GM21786 (cell line): Measurements from ENCODE around the gene UNC13D.
A peak's percentile ranks its signal among the peaks of the same experiment; 100 is the strongest.
"Not testable (repeated sequence)": the region's sequence is repeated elsewhere in the genome, so short reads cannot be mapped to it uniquely, and the experiment has no call there.

Experiments
- ATAC-seq: cut with Tn5 transposase; IDR thresholded peaks from one replicate; pipeline ENCODE4 v1.9.1; 2021; ENCODE audit not compliant: unreplicated experiment

Gene UNC13D

DNA sequence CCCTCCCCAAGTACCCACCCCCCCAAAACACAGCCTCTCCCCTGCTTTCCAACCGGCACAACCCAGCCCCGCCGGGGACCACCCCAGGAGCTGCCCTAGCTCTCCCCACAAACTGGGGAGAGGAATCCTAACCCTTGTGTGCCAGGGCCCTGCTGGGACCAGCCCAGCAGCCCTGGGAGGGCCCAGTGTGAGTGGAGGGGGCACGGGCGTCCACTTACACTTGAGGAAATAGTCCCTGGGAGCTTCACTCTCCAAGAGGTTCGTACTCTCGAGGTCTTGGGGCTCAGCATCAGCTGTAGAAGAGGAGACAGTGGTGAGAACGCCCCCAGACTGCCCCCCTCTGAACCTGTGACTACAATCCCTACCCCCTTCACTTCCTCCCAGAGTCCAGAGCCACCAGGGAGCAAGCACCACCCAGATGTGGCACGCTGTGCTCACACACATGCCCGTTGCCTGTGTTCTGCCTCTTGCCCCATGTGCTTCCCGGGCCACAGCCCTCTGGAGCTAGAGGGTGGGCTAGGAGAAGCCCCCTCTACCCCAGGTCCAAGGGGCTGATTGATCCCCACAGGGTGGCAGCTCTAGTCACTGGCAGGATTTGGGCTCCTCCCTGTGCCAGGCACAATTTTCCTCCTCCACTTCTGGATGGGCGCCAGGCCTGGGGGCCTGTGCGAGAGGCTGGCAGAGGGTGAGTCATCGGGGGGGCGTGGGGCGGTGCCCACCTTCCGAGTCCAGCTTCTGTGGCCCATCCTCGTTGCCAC lies 31.2 kb upstream of the UNC13D start:
- ATAC-seq: no peak

DNA sequence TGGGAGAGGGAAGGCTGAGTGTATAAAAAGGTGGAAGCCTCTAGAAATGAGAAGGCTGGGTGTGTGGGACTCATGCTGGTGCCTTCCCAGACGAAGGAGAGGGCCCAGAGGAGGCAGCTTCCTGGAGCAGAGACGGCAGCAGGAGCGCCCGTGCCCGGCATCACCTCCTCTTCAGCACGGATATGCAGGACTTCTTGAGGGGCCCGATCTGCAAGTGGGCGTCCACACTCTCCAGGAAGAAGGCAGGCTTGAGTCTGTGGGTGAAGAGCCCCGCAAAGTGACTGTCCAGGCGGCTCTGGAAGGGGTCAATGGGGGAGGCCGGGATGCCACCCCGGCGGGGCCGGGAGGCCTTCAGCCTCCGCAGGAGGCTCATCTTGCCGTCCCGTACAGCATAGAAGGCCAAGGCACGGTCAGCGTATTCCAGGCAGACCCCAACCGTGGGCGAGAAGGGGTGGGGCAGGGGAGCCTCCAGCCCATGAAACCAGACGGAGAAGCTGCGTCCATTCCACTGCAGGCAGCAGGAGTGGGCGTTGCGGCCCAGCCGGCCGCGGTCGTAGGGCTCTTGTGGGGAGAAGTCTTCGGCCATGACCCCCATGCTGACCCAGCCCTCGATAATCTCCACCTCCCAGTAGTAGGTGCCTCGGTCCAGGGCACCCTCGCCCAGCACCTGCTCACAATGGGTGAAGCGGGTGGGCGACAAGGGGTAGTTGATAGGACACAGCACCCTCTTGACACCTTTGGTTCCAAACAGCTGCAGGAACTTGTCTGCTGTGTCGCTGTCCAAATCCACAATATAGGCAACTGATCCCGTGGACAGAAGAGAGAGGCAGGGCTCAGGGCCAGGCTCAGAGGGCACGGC lies 30.3 kb upstream of the UNC13D start:
- ATAC-seq: no peak

DNA sequence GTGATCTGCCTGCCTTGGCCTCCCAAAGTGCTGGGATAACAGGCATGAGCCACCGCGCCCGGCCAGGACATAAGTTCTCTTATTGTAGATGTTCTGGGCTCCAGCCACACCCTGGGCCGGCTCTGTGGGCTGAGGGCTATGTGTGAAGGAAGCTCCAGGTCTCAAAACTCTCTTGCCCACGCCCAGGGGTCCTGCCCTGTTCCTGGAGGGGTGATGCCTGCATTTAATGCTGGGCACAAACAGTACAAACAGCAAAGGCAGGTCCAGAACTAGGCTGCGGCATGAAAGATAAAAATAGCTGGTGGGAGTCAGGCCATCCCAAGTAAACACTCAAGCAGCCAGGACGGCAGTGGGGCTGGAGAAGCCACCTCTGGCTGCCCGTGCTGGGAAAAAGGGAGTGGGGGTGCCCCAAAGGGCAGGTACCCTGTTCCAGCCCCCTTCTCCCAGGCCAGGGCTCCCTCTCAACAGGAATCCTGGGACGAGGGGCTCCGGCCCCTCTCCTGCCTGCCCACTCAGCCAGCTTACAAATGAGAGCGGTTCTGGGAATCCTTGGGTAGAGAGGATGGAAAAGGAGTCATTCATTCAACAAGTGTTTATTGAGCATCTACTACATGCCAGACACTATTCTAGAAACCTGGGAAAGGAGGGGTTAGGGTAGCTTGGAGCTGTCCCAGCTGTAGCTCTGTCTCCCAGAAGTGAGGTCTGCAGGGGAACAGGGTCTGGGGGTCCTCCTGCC lies 29.6 kb upstream of the UNC13D start:
- no peak for ATAC-seq

DNA sequence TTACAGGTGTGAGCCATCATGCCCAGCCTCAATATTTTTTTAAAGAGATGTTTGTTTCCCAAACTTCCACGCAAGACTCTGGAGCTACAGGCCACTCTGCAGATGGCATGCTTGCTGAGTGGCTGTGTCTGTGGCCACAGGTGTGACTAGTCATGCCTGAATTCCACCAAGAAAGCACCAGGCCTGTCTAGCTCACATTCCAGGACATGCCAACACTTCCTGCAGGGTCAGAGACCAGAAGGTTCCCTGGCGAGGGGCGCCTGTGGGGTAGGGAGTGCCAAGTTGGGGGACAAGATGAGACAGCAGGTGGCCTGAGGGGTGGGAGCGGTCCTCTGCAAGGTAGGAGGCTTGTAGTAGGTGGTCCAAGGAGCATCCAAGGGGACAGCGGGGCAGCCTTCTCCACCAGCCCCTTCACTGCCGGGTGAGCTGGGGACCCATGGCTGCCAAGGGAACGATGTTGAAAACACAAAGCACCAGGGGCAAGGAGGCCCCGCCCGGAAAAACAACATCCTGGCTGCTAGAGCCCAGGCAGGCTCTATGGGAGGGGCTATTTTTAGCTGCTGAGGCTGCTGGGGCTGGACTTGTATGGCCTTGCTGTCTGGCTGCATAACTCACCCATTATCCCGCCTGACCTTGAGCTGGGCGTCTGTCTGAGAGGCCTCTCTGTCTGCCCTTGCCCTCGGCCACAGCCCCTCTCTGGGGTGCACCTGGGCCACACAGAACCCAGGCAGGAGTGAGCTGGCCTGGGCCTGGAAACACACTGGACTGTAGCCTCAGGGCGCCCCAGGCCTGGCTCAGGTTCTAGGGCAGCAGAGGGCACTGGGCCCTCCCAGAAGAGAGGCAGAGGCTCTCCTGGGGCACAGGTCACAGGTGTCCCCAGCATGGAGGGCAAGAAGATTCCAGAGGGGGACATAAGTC lies 28.5 kb upstream of the UNC13D start:
- ATAC-seq: no peak

DNA sequence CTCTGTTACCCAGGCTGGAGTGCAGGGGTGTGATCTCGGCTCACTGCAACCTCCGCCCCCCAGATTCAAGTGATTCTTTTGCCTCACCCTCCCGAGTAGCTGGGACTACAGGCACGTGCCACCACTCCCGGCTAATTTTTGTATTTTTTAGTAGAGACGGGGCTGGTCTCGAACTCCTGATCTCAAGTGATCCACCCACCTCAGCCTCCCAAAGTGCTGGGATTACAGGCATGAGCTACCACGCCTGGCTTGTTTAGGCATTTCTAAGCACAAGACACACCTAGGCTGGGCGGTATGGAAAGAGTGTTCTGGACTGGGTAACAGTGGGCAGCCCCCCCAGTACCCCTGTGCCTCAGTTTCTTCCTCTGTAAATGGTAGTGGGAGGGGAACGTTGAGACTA lies 26.0 kb upstream of the UNC13D start:
- ATAC-seq: not testable (repeated sequence)

DNA sequence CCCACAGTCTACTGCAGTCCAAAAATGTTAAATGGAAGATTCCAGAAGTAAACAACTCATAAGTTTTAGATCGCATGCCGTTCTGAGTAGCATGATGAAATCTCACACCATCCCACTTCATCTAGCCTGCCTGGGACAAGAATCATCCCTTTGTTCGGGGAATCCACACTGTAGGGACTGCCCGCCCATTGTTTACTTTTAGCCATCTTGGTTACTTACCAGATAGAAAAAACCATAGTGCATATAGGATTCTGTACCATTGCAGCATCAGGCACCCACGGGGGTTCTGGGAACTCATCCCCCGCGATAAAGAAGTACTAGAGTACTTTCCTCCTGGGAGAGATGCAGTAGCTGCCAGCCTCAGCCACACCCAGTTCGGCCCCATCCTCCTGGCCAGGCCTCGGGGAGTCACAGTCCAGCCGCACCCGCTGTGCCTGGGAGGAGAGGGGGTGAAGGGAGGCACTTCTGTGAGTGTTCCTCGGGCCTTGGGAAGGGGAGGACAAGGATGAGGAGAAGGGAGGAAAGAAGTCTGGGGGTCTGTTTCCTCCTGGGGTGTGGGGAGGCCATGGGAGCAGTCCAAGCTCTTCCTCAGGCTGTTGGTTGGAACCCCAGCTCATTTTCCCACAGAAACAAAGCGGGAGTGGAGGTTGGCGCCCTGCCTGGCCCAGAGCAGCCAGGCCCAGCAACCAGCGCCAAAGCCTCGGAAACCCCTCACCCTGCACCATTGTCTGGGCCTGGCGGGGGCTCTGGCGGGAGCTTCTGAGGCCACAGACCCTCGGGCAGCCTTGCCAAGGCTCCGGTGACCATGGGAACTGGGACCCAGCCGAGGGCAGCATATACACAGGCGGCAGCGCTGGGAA lies 25.3 kb upstream of the UNC13D start:
- ATAC-seq: no peak

DNA sequence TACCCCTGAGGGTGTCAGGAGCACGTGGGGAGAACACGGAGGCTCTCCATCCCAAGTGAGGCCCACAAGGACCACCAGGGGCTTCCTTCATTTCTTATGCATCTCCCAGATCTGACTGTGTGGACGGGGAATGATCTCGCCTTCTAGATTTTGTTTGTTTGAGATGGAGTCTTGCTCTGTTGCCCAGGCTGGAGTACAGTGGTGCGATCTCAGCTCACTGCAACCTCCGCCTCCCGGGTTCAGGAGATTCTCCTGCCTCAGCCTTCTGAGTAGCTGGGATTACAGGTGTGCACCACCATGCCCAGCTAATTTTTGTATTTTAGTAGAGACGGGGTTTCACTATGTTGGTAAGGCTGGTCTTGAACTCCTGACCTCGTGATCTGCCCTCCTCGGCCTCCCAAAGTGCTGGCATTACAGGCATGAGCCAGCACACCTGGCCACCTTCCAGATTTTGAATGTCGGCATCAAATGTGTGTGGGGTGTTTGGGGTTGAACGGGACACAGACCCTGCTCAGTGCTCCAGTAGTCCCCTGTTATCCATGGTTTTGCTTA lies 24.6 kb upstream of the UNC13D start:
- ATAC-seq: not testable (repeated sequence)

DNA sequence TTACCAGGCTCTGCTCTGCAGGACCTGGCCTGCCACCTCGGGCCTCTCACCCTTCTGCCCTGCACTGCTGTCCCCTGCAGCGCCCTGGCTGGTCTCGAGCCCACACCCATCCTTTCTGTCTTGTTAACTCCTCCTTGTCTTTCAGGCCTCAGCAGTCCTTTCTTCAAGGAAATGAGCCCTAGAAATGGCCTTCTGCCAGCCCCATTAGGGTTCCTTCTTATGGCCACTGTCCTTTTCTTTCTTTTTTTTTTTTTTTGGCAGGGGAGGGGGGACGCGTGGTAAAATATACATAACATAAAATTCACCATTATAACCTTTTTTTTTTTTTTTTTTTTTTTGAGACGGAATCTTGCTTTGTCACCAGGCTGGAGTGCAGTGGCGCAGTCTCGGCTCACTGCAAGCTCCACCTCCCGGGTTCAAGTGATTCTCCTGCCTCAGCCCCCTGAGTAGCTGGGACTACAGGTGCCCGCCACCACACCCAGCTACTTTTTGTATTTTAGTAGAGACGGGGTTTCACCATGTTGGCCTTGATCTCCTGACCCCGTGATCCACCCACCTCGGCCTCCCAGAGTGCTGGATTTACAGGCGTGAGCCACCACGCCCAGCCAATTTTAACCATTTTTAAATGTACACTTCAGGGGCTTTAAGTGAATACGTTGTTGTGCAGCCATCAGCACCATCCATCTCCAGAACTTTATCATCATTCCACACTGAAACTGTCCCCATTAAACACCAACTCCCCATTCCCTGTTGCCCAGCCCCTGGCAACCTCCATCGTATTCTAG lies 21.4 kb upstream of the UNC13D start:
- ATAC-seq: not testable (repeated sequence)

DNA sequence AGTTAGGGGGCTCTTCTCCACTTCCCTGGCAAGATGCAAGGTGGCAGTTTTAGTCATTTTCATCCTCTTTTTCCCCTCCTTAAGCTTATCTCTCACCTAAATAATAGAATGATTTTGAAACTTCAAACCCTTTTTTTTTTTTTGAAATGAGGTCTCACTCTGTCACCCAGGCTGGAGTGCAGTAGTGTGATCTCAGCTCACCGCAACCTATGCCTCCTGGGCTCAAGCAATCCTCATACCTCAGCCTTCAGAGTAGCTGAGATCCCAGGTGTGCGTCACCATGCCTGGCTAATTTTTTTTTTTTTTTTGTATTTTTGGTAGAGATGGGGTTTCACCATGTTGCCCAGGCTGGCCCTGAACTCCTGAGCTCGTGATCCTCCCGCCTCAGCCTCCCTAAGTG lies 20.7 kb upstream of the UNC13D start:
- peak; percentile 21 for ATAC-seq

DNA sequence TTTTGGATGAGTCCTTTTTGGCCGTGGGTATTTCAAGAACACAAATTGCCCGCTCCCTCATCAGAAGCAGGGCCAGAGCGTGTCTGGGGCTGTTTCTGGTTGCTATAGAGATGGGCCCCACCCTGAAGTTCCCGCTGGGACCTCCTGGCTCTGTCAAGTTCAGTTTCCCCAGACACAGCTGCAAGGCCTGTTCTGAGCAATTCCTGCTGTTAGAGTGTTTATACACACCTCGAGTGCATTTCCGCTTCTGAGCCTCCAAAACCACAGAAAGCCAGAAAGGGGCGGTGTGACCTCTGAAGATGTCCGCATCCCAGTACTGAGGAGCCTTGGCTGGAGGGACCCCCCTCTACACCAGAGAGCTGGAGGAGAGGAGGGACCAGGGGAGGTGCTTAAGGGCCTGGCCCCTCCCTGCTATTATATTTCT lies 20.3 kb upstream of the UNC13D start:
- ATAC-seq: peak; percentile 84

DNA sequence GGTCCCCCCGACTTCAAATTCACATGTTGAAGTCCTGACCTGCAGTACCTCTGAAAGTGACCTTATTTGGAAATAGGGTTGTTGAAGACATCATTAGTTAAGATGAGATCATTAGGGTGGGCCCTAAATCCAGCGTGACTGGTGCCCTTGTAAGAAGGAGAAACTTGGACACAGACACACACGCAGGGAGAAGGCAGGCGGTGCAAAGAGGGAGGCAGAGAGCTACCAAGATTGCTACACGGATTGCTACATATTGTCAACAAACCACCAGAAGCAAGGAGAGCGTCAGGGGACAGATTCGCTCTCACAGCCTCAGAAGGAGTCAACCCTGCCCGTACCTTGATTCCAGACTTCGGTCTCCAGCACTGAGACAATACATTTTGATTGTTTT lies 17.7 kb upstream of the UNC13D start:
- ATAC-seq: no peak

DNA sequence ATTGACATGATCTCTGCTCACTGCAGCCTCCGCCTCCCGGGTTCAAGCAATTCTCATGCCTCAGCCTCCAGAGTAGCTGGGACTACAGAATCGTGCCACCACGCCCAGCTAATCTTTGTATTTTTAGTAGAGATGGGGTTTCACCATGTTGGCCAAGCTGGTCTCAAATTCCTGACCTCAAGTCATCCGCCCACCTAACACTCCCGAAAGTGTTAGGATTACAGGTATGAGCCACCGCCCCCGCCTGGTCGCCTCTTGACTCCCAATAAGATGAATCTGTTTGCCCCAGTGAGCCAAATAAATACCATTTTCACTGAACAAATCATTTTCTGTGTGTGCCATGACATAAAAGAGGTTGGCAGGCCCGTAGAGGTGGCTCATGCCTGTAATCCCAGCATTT lies 15.2 kb upstream of the UNC13D start:
- not testable (repeated sequence) for ATAC-seq

DNA sequence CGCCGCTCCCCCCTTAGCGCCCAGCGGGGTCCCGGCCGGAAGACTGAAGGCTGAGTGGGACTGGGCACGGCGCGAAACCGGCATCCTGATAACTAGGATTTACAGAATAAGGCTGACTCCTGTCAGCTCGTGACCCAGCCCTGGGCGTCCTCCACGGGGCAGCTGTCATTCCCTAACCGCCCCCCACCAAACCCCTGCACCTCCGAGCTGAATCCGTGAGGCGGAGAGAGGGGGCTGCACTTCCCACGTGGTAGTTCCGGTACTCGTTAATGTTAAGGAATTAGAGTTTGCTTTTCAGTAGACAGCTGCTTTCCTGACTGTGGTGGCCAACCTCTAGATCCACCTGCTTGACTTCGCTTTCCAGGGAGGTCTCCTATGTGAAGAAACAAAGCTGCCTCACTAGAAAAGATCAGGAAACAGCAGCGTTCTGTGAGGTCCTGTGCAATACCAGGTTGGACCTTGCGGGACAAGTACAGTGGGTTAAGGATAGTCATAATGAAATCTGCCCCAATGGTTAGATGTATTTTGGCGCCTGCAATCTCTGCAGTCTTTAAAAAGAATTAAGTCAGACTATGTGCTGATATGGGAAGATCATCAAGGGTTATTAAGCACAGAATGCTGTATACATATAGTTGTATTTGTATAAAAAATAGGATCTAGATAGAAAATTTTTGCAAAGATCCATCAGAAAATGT lies 12.0 kb upstream of the UNC13D start:
- no peak for ATAC-seq

DNA sequence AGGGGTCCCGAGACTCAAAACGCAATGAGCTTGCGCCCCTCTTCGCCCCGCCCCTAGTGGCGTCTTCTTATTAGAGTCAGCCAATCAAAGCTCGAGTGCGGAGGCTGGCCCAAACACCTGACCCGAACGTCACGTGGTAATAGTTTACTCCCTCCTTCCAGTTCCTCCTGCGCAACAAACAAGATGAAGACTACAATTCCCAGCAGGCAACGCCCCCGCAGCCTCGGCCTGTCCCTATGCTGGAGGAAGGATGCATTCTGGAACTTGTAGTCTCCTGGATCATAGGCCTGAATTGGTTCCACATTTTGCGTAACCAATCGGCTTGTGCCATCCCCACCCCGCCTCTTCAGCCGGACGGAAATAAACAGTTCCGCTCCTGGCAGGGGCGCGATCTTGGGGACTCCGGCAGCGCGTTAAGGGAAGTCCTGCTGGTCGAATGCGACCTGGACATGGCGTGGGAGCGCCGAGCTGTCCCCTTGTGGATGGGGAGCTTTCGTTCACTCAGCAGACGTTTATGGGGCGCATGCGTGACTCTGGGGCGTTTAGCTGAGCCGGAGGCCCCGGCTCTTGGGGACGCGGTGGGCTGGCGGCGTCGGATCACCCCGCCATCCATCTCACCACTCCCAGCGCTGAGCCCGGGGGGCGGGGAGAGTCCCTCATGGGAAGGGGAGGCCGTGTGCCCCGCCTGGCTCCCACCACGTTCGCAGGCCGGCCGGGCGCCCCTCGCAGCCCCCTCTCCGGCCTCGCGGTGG lies 11.3 kb upstream of the UNC13D start, which contains the start of gene WBP2:
TSS of gene WBP2 (minus strand) at position 26 of the 752 bp plus-strand sequence. CDS start 38 bp downstream, outside the sequence.
- ATAC-seq: peak; percentile 82

DNA sequence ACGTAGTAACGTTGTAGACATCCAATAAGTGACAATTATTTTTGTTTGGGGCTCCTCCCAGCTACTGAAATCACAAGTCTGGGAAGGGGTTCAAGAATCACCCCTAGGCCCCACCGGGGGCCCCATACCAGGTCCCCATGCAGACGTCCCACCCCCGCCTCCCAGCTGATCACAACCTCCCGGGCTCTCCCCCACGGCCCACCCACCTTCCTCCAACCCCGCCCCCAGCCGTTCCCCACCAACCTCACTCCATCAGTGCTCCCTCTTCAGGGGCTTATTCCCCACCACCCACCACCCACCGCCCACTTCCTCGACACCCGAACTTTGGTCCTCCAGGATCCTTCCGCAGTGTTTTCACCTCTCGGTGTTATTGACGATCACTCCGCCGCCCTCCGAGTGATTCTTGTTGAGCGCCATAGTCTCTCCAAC lies 10.7 kb upstream of the UNC13D start:
- ATAC-seq: no peak

DNA sequence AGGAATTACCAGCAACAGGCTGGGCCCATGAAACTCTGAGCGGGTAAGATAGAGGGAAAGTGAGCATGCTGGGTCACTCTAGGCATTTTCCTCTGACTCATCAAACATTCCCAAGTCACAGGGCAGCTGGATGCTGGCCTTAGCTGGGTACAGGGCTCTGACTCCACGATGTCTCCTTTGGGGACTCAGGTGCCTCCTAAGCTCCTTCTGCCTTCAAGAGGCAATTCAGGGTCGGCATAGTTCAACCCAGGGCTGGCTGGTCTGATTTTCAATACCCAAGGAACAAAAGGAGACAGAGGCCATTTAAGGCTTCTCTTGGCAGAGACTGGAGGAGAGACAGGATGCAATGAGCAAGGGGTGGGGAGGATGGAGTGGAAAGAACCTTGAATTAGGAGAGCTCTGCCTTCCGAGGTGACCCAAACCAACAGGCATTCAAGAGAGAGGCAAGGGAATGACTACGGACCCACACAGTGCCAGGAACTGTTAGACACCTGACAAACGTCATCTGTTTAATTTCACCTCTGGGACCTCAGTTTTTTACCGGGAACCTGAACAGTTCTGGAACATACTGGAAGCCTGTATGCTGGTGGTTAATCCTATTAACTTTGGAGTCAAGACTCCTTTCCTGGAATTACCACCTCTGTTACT lies 10.0 kb upstream of the UNC13D start:
- no peak for ATAC-seq
